B cell (primary cell): Measurements from ENCODE around the gene GNAI2.

Experiments
- CTCF ChIP-seq: fragments of 200-600 bp; IDR thresholded peaks from one replicate; pipeline ENCODE4 v1.8.0; 2022; ENCODE audit warnings: antibody characterized with exemption, mild to moderate bottlenecking
- EZH2 ChIP-seq: IDR thresholded peaks from 2 replicates; pipeline ENCODE4 v1.6.1; 2012; ENCODE audit warnings: borderline replicate concordance, low read depth, mild to moderate bottlenecking, moderate library complexity, low read length; ENCODE audit not compliant: insufficient read depth, poor library complexity, severe bottlenecking

GRCh38 chr3:50243543-50243895 lies 7.5 kb downstream of the GNAI2 start:
- TF ChIP-seq CTCF (no peak), EZH2 (no peak)
